ENCODE data around the gene CIC.
"Not testable (repeated sequence)": the region's sequence is repeated elsewhere in the genome, so short reads cannot be mapped to it uniquely, and the experiment has no call there.

The CIC gene

GRCh38 chr19:42335971-42336370 is 66.9 kb downstream of the CIC start:
- DNase-seq = no peak

GRCh38 chr19:42339126-42339860 is 70.2 kb downstream of the CIC start:
- DNase-seq = not testable (repeated sequence)

- DNase-seq = not testable (repeated sequence)
These were observed 70.9 kb downstream of the CIC start for GRCh38 chr19:42339922-42340321.

- DNase-seq = no peak
These were observed 74.5 kb downstream of the CIC start for GRCh38 chr19:42343344-42344110.

- no peak for DNase-seq
These were observed 75.4 kb downstream of the CIC start for GRCh38 chr19:42344336-42344893.
